H9 (cell line): ENCODE measurements around the gene APBB2. TPM values are rescaled to one million over a fixed set of nuclear protein-coding genes. Genes with fewer than 3 reads are reported as not detected.

Experiments
- DNase-seq: peaks from one replicate; pipeline ENCODE4 v3.0.0-alpha.2; 2017
- H2AFZ ChIP-seq: one replicate; pipeline ENCODE4 v1.6.1; 2013; ENCODE audit warnings: mild to moderate bottlenecking, low read length, control low read depth, moderate library complexity
- H2AK5ac ChIP-seq: 2 replicates; pipeline ENCODE4 v1.6.1; 2013; ENCODE audit warnings: low read length, control low read depth, mixed read lengths; ENCODE audit not compliant: insufficient read length
- H2BK120ac ChIP-seq: one replicate; pipeline ENCODE4 v1.6.1; 2013; ENCODE audit warnings: low read depth, mild to moderate bottlenecking, low read length, control low read depth, inconsistent platforms; ENCODE audit not compliant: poor library complexity, severe bottlenecking
- H2BK12ac ChIP-seq: 2 replicates; pipeline ENCODE4 v1.6.1; 2013; ENCODE audit warnings: low read length, control low read depth, mixed read lengths, low read depth; ENCODE audit not compliant: insufficient read length
- H2BK15ac ChIP-seq: 2 replicates; pipeline ENCODE4 v1.6.1; 2013; ENCODE audit warnings: low read depth, low read length, control low read depth
- H2BK20ac ChIP-seq: one replicate; pipeline ENCODE4 v1.6.1; 2013; ENCODE audit warnings: low read depth, mild to moderate bottlenecking, low read length, control low read depth, inconsistent platforms; ENCODE audit not compliant: poor library complexity, severe bottlenecking
- H2BK5ac ChIP-seq: 2 replicates; pipeline ENCODE4 v1.6.1; 2013; ENCODE audit warnings: low read length, control low read depth, mixed read lengths; ENCODE audit not compliant: insufficient read length
- H3K14ac ChIP-seq: 2 replicates; pipeline ENCODE4 v1.6.1; 2013; ENCODE audit warnings: low read length, control low read depth; ENCODE audit not compliant: insufficient read depth
- H3K18ac ChIP-seq: 2 replicates; pipeline ENCODE4 v1.6.1; 2013; ENCODE audit warnings: low read depth, mild to moderate bottlenecking, mixed read lengths, low read length, control low read depth; ENCODE audit not compliant: insufficient read length
- H3K23ac ChIP-seq: 2 replicates; pipeline ENCODE4 v1.6.1; 2013; ENCODE audit warnings: low read length, control low read depth, mixed read lengths, low read depth; ENCODE audit not compliant: insufficient read length
- H3K23me2 ChIP-seq: 2 replicates; pipeline ENCODE4 v1.6.1; 2013; ENCODE audit warnings: low read depth, mild to moderate bottlenecking, mixed read lengths, low read length, control low read depth; ENCODE audit not compliant: insufficient read length, poor library complexity, severe bottlenecking
- H3K27ac ChIP-seq: 2 replicates; pipeline ENCODE4 v1.5.1; 2013; ENCODE audit warnings: low read length, control low read depth, mixed read lengths, low read depth; ENCODE audit not compliant: insufficient read length
- H3K27me3 ChIP-seq: 2 replicates; pipeline ENCODE4 v1.6.1; 2013; ENCODE audit warnings: low read length, control low read depth, inconsistent platforms; ENCODE audit not compliant: insufficient read depth
- H3K4ac ChIP-seq: 2 replicates; pipeline ENCODE4 v1.6.1; 2013; ENCODE audit warnings: low read depth, mild to moderate bottlenecking, control low read depth, inconsistent platforms, low read length, moderate library complexity
- H3K4me1 ChIP-seq: 2 replicates; pipeline ENCODE4 v1.6.1; 2013; ENCODE audit warnings: low read length, control low read depth, inconsistent platforms; ENCODE audit not compliant: insufficient read depth
- H3K4me2 ChIP-seq: 2 replicates; pipeline ENCODE4 v1.6.1; 2013; ENCODE audit warnings: low read length, control low read depth, mixed read lengths; ENCODE audit not compliant: insufficient read length, insufficient read depth
- H3K56ac ChIP-seq: 2 replicates; pipeline ENCODE4 v1.6.1; 2013; ENCODE audit warnings: low read depth, mild to moderate bottlenecking, mixed read lengths, low read length, control low read depth; ENCODE audit not compliant: insufficient read length
- H3K79me1 ChIP-seq: 2 replicates; pipeline ENCODE4 v1.6.1; 2013; ENCODE audit warnings: low read depth, mild to moderate bottlenecking, moderate library complexity, low read length, control low read depth, inconsistent platforms; ENCODE audit not compliant: insufficient read depth, poor library complexity, severe bottlenecking
- H3K79me2 ChIP-seq: 2 replicates; pipeline ENCODE4 v1.6.1; 2013; ENCODE audit warnings: low read length, control low read depth, inconsistent platforms; ENCODE audit not compliant: insufficient read depth
- H3K9ac ChIP-seq: 2 replicates; pipeline ENCODE4 v1.6.1; 2013; ENCODE audit warnings: low read length, control low read depth, mixed read lengths; ENCODE audit not compliant: insufficient read length; ENCODE audit errors: extremely low read depth
- H3K9me3 ChIP-seq: one replicate; pipeline ENCODE4 v1.6.1; 2013; ENCODE audit warnings: low read depth, low read length, inconsistent platforms; ENCODE audit not compliant: control insufficient read depth
- H3T11ph ChIP-seq: one replicate; pipeline ENCODE4 v1.6.1; 2013; ENCODE audit warnings: mild to moderate bottlenecking, low read length, control low read depth, inconsistent platforms
- H4K20me1 ChIP-seq: one replicate; pipeline ENCODE4 v1.6.1; 2013; ENCODE audit not compliant: control insufficient read depth, insufficient read length, insufficient read depth
- H4K5ac ChIP-seq: 2 replicates; pipeline ENCODE4 v1.6.1; 2013; ENCODE audit warnings: low read depth, mild to moderate bottlenecking, mixed read lengths, low read length, control low read depth; ENCODE audit not compliant: insufficient read length
- H4K8ac ChIP-seq: replicated peaks from 2 replicates; pipeline ENCODE4 v1.6.1; 2013; ENCODE audit warnings: low read length, control low read depth, mixed read lengths, low read depth; ENCODE audit not compliant: insufficient read length
- H4K91ac ChIP-seq: 2 replicates; pipeline ENCODE4 v1.6.1; 2013; ENCODE audit warnings: low read depth, mild to moderate bottlenecking, moderate library complexity, mixed read lengths, low read length, control low read depth; ENCODE audit not compliant: insufficient read length
- H3K27ac Mint-ChIP-seq, 3 experiments: 2 replicates in 2 of 3; 3 replicates in 1 of 3; pipeline ENCODE4 v1.8.0; 2020 to 2021; ENCODE audit warnings: mixed read lengths in 3 of 3, mild to moderate bottlenecking in 1 of 3, moderate library complexity in 1 of 3
- H3K27me3 Mint-ChIP-seq: 2 replicates; pipeline ENCODE4 v1.8.0; 2021; ENCODE audit warnings: low read depth, mild to moderate bottlenecking, moderate library complexity, mixed read lengths
- H3K36me3 Mint-ChIP-seq, 3 experiments: 2 replicates in 2 of 3; 3 replicates in 1 of 3; pipeline ENCODE4 v1.8.0; 2020 to 2021; ENCODE audit warnings: low read depth in 3 of 3, mixed read lengths in 3 of 3; ENCODE audit not compliant: insufficient read depth in 1 of 3
- H3K4me1 Mint-ChIP-seq, 2 experiments: 2 replicates each; pipeline ENCODE4 v1.8.0; 2020; ENCODE audit warnings: mixed read lengths in 2 of 2
- H3K4me3 Mint-ChIP-seq, 2 experiments: 2 replicates in 1 of 2; 3 replicates in 1 of 2; pipeline ENCODE4 v1.8.0; 2020 to 2021; ENCODE audit warnings: mild to moderate bottlenecking in 2 of 2, mixed read lengths in 2 of 2, moderate library complexity in 1 of 2
- H3K9me3 Mint-ChIP-seq, 2 experiments: 2 replicates in 1 of 2; 3 replicates in 1 of 2; pipeline ENCODE4 v1.8.0; 2020; ENCODE audit warnings: mild to moderate bottlenecking in 2 of 2, mixed read lengths in 2 of 2, moderate library complexity in 1 of 2
- WGBS: extraction: QIAGEN DNeasy Blood & Tissue Kit; methylation state at CpG from one replicate; pipeline ENCODE4 v1.1.7; 2013; ENCODE audit warnings: missing lambda C conversion rate, low lambda C conversion rate, mixed read lengths; ENCODE audit not compliant: insufficient read length; ENCODE audit errors: extremely low coverage; 5-methylcytosine and 5-hydroxymethylcytosine counted together
- total RNA-seq: library from RNA; stranded (reverse); gene quantifications from 2 replicates; pipeline ENCODE4 v1.2.1, GENCODE V29; 2021
- TF ChIP-seq, protein P1 (sequence below): fragments of 200-600 bp; sonication (generic); conservative IDR thresholded peaks from 3 replicates; pipeline ENCODE4 v1.8.0; 2021; ENCODE audit warnings: antibody characterized with exemption, mild to moderate bottlenecking

APBB2 gene
- total RNA-seq, 1 experiment from 2014 or later, result 39.6 TPM

DNA sequence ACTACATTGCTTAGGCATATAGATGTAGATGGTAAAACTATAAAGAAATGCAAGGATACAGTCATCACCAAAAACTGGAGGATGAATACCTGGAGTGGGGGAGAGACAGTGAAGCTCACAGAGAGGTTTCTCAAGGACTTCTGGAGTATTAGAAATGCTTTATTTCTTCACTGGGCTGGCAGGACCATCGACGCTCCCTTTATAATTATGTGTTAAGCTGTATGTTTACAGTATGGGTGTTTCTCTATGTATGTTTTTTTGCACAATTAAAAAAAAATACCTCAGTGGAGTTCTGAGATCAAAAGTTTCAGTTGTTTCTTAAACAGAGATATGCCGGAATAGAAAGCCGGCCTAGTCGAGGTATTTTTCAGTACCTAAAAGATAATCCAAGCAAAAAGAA lies 263.3 kb downstream of the APBB2 start:
- H3K36me3 Mint-ChIP-seq, result 0 out of 7 replicates have a peak, but pooled peaks cover 0 to 2% (median 0%) of the 10 kb centered on the region in 3 experiments
- Histone ChIP-seq H3K23ac (no peak overlapping the region), H2BK12ac (no peak overlapping the region), H2BK20ac (no peak overlapping the region), H4K5ac (no peak overlapping the region), H3K56ac (no peak overlapping the region), H3K9ac (no peak overlapping the region), H3K9me3 (no peaks in the 10 kb centered on the region), H3K4ac (no peak overlapping the region), H3K79me1 (no peaks in the 10 kb centered on the region), H3K18ac (no peak overlapping the region), H2BK15ac (no peak overlapping the region), H3K4me1 (peaks cover 2% of the 10 kb centered on the region; the same call in 1 of the 2 replicates), H3K4me2 (no peak overlapping the region), H4K91ac (no peak overlapping the region), H2BK120ac (no peak overlapping the region), H3K27me3 (no peaks in the 10 kb centered on the region), H3K27ac (no peak overlapping the region), H3K79me2 (no peaks in the 10 kb centered on the region), H2BK5ac (no peak overlapping the region), H2AK5ac (no peak overlapping the region), H2AFZ (no peak overlapping the region), H4K8ac (no peak overlapping the region), H3K14ac (no peak overlapping the region), H3T11ph (no peak overlapping the region), H4K20me1 (no peaks in the 10 kb centered on the region), H3K23me2 (no peaks in the 10 kb centered on the region)
- H3K4me1 Mint-ChIP-seq, result peaks cover 17 to 21% of the 10 kb centered on the region in 2 experiments
- TF ChIP-seq, protein P1, sequence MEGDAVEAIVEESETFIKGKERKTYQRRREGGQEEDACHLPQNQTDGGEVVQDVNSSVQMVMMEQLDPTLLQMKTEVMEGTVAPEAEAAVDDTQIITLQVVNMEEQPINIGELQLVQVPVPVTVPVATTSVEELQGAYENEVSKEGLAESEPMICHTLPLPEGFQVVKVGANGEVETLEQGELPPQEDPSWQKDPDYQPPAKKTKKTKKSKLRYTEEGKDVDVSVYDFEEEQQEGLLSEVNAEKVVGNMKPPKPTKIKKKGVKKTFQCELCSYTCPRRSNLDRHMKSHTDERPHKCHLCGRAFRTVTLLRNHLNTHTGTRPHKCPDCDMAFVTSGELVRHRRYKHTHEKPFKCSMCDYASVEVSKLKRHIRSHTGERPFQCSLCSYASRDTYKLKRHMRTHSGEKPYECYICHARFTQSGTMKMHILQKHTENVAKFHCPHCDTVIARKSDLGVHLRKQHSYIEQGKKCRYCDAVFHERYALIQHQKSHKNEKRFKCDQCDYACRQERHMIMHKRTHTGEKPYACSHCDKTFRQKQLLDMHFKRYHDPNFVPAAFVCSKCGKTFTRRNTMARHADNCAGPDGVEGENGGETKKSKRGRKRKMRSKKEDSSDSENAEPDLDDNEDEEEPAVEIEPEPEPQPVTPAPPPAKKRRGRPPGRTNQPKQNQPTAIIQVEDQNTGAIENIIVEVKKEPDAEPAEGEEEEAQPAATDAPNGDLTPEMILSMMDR, result no peak
- no peak overlapping the region for H3K4me3 Mint-ChIP-seq
- H3K27ac Mint-ChIP-seq, result no peak overlapping the region
- WGBS, result no CpG with 5 or more reads among the region's 5 CpGs
- DNase-seq, result no peak
- H3K9me3 Mint-ChIP-seq, result no peaks in the 10 kb centered on the region
- H3K27me3 Mint-ChIP-seq, result no peaks in the 10 kb centered on the region
